WTC11 (cell line): ENCODE results near the gene COL25A1.

Experiments used
- CREM ChIP-seq: sonication (generic); formaldehyde crosslinking; IDR thresholded peaks from 2 replicates; pipeline ENCODE4 v1.8.1; 2022; ENCODE audit warnings: mild to moderate bottlenecking, missing genetic modification reagents, moderate library complexity
- CTCF ChIP-seq: fragments of 200-600 bp; IDR thresholded peaks from 2 replicates; pipeline ENCODE4 v1.8.0; 2022; ENCODE audit warnings: antibody characterized with exemption
- E2F1 ChIP-seq: sonication (generic); formaldehyde crosslinking; IDR thresholded peaks from 2 replicates; pipeline ENCODE4 v1.8.0; 2022; ENCODE audit warnings: mild to moderate bottlenecking, missing genetic modification reagents
- ELF4 ChIP-seq: sonication (generic); formaldehyde crosslinking; IDR thresholded peaks from 2 replicates; pipeline ENCODE4 v1.8.1; 2022; ENCODE audit warnings: low read depth, mild to moderate bottlenecking, moderate library complexity, missing genetic modification reagents
- JUN ChIP-seq: sonication (generic); formaldehyde crosslinking; IDR thresholded peaks from 2 replicates; pipeline ENCODE4 v1.8.0; 2023; ENCODE audit warnings: mild to moderate bottlenecking, missing genetic modification reagents
- MAX ChIP-seq: sonication (generic); formaldehyde crosslinking; IDR thresholded peaks from 2 replicates; pipeline ENCODE4 v1.8.0; 2022; ENCODE audit warnings: mild to moderate bottlenecking, missing genetic modification reagents
- TCF7 ChIP-seq: sonication (generic); formaldehyde crosslinking; IDR thresholded peaks from 2 replicates; pipeline ENCODE4 v1.8.0; 2022; ENCODE audit warnings: mild to moderate bottlenecking, low read depth, missing genetic modification reagents, moderate library complexity
- TEAD4 ChIP-seq: sonication (generic); formaldehyde crosslinking; IDR thresholded peaks from 2 replicates; pipeline ENCODE4 v1.8.0; 2022; ENCODE audit warnings: mild to moderate bottlenecking, missing genetic modification reagents
- ZNF416 ChIP-seq: fragments of 250-450 bp; sonication (Bioruptor Pico); IDR thresholded peaks from 2 replicates; pipeline ENCODE4 v1.9.0; 2021; ENCODE audit warnings: mild to moderate bottlenecking, inconsistent platforms

DNA sequence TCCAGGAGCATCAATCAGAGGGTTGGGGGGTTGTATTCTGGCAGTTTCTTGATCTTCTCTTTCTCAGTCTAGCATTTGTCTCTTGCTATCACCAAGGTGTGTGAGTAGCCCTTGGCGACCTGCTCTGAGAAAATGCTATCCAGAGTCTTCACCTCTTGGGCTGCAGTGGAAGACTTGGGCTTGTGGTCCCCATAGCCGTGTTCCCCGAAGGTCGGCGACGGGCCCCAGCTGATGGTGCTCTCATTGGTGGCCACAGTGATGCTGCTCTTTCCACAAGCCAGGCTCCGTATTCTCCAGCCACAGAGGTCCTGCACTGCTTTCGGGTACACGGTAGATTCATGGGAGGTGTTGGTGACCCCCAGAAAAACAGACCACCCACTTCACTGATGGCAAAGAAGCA, 513.7 kb downstream of the COL25A1 start:
- no peak for TF ChIP-seq TCF7 (CRISPR knock-in tag)
- TF ChIP-seq CREM: no peak
- TF ChIP-seq E2F1: no peak
- TF ChIP-seq CTCF: no peak
- no peak for TF ChIP-seq ZNF416 (CRISPR knock-in tag)
- TF ChIP-seq ELF4 (CRISPR knock-in tag): no peak
- TF ChIP-seq TEAD4 (CRISPR knock-in tag): no peak
- no peak for TF ChIP-seq MAX (CRISPR knock-in tag)
- no peak for TF ChIP-seq JUN (CRISPR knock-in tag)
